HG02623 (cell line): ENCODE measurements around the gene AK5.

Experiments
- ATAC-seq: cut with Tn5 transposase; IDR thresholded peaks from one replicate; pipeline ENCODE4 v1.9.1; 2021; ENCODE audit warnings: moderate library complexity; ENCODE audit not compliant: unreplicated experiment

The AK5 gene

GRCh38 chr1:77430966-77431690 lies 149.3 kb downstream of the AK5 start:
- ATAC-seq, result no peak

- no peak for ATAC-seq
Measured at GRCh38 chr1:77433934-77434333, 152.1 kb downstream of the AK5 start.

GRCh38 chr1:77434967-77435366 lies 153.1 kb downstream of the AK5 start:
- no peak for ATAC-seq

- ATAC-seq, result no peak
Measured at GRCh38 chr1:77438236-77438913, 156.6 kb downstream of the AK5 start.

- ATAC-seq, result no peak
Measured at GRCh38 chr1:77446841-77447555, 165.2 kb downstream of the AK5 start.

- no peak for ATAC-seq
Measured at GRCh38 chr1:77447669-77448068, 165.8 kb downstream of the AK5 start.

- ATAC-seq, result no peak
Measured at GRCh38 chr1:77459881-77460280, 178.1 kb downstream of the AK5 start.

- no peak for ATAC-seq
Measured at GRCh38 chr1:77461691-77462090, 179.9 kb downstream of the AK5 start.

GRCh38 chr1:77463216-77463615 lies 181.4 kb downstream of the AK5 start:
- no peak for ATAC-seq

- no peak for ATAC-seq
Measured at GRCh38 chr1:77465139-77465538, 183.3 kb downstream of the AK5 start.

GRCh38 chr1:77465922-77466321 lies 184.1 kb downstream of the AK5 start:
- ATAC-seq, result no peak

- no peak for ATAC-seq
Measured at GRCh38 chr1:77467021-77467595, 185.3 kb downstream of the AK5 start.

- ATAC-seq, result no peak
Measured at GRCh38 chr1:77467741-77468140, 185.9 kb downstream of the AK5 start.

GRCh38 chr1:77468257-77468948 lies 186.6 kb downstream of the AK5 start:
- no peak for ATAC-seq

- no peak for ATAC-seq
Measured at GRCh38 chr1:77468949-77469710, 187.3 kb downstream of the AK5 start.

- no peak for ATAC-seq
Measured at GRCh38 chr1:77471691-77472090, 189.9 kb downstream of the AK5 start.

GRCh38 chr1:77473690-77474089 lies 191.9 kb downstream of the AK5 start:
- ATAC-seq, result no peak

- no peak for ATAC-seq
Measured at GRCh38 chr1:77475641-77476040, 193.8 kb downstream of the AK5 start.

- ATAC-seq, result no peak
Measured at GRCh38 chr1:77476475-77476874, 194.7 kb downstream of the AK5 start.

GRCh38 chr1:77484334-77484733 lies 202.5 kb downstream of the AK5 start:
- no peak for ATAC-seq
